Loucy (cell line): ENCODE measurements around the gene HSD17B12.

Experiments
- CTCF ChIP-seq: fragments of 200-600 bp; sonication (generic); conservative IDR thresholded peaks from 2 replicates; pipeline ENCODE4 v1.5.1; 2014; ENCODE audit warnings: mild to moderate bottlenecking, antibody characterized with exemption, low read length
- EZH2phosphoT487 ChIP-seq: fragments of 200-600 bp; IDR thresholded peaks from 2 replicates; pipeline ENCODE4 v1.6.1; 2018; ENCODE audit warnings: antibody characterized with exemption, mild to moderate bottlenecking, moderate library complexity, borderline replicate concordance

GRCh38 chr11:43681401-43681942, 934 bp downstream of the HSD17B12 start:
- TF ChIP-seq CTCF (no peak), EZH2phosphoT487 (no peak)
